22Rv1 (cell line): ENCODE data around the gene ARHGAP26.

Experiments
- H3K27ac ChIP-seq: fragments of 450-650 bp; 2 replicates; pipeline ENCODE4 v1.5.1; 2017
- CTCF ChIP-seq: fragments of 450-650 bp; IDR thresholded peaks from 2 replicates; pipeline ENCODE4 v1.5.1; 2017; ENCODE audit warnings: mild to moderate bottlenecking
- ZFX ChIP-seq: fragments of 450-650 bp; IDR thresholded peaks from 2 replicates; pipeline ENCODE4 v1.6.1; 2017; ENCODE audit warnings: antibody characterized with exemption, borderline replicate concordance

The ARHGAP26 gene

GRCh38 chr5:143014017-143014651, 244.0 kb downstream of the ARHGAP26 start:
- H3K27ac ChIP-seq, result no peak overlapping the region
- TF ChIP-seq ZFX, result no peak
- TF ChIP-seq CTCF, result peak; percentile 75

- H3K27ac ChIP-seq, result no peak overlapping the region
- peak; percentile 73 for TF ChIP-seq CTCF
- TF ChIP-seq ZFX, result no peak
Measured at GRCh38 chr5:143016777-143017516, 246.8 kb downstream of the ARHGAP26 start.

- TF ChIP-seq CTCF, result no peak
- no peak for TF ChIP-seq ZFX
- no peak overlapping the region for H3K27ac ChIP-seq
Measured at GRCh38 chr5:143017541-143017940, 247.4 kb downstream of the ARHGAP26 start.

GRCh38 chr5:143017992-143018391, 247.8 kb downstream of the ARHGAP26 start:
- TF ChIP-seq CTCF (no peak), ZFX (no peak)
- no peak overlapping the region for H3K27ac ChIP-seq

- no peak overlapping the region for H3K27ac ChIP-seq
- TF ChIP-seq CTCF, result no peak
- TF ChIP-seq ZFX, result no peak
Measured at GRCh38 chr5:143019157-143019556, 249.0 kb downstream of the ARHGAP26 start.

- no peak overlapping the region for H3K27ac ChIP-seq
- no peak for TF ChIP-seq CTCF
- no peak for TF ChIP-seq ZFX
Measured at GRCh38 chr5:143019614-143020515, 249.7 kb downstream of the ARHGAP26 start.

- no peak for TF ChIP-seq CTCF
- no peak for TF ChIP-seq ZFX
- H3K27ac ChIP-seq, result no peak overlapping the region
Measured at GRCh38 chr5:143021595-143021994, 251.4 kb downstream of the ARHGAP26 start.
